Activated T-cell treated with anti-CD3 and anti-CD28 coated beads for 24 hours (primary cell): ENCODE results near the gene FBLIM1.

Experiments used
- DNase-seq: peaks from one replicate; pipeline ENCODE4 v3.0.0-alpha.2; 2020; ENCODE audit warnings: low read depth

Gene FBLIM1

DNA sequence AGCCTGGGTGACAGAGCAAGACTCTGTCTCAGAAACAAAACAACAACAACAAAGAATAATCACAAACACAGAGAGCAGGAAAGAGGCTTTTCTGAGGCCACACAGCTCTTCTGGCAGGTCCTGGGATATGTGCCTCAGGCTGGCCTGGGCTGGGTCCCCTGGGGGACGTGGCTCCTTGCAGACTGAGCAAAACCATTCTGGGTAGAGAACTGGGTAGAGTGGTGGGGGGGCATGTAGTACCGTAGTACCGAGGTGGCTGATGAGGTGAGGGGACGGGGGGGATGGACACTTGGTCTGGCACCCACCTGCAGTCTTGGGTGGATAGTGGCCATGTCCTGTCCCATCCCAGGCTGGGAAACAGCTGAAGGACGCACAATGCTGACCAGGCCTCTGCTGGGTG lies 10.3 kb upstream of the FBLIM1 start:
- DNase-seq: no peak

DNA sequence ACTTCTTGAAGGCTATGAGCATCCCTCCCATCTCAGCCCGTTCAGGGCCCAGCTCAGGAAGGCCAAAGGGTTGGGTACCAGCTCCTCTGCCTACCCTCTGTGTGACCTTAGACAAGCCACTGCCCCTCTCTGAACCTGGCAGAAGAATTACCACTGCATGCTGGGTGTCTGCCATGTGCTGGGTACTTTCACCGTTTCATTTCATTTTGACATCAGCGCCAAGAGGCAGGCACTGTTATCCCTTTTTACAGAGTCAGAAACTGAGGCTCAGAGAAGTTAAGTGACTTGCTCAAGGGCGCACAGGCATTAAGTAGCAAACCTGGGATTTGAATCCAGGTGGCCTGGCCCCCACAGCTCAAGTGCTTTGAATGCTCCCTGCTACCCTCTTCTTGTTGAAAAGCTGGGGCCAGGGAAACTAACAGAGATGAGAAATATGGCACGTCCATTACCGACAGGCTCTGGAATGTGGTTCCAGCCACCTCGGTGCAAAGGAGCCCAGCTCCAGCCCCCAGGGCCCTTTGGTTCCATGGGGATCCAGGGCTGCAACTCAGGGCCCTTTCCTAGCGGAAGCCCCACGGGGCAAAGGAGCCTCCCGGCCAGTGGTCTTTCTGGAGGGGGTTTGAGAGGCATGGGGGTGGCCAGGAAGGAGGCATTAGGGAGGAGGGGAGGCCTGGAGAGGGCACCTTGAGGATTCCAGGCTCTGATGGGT lies 9.8 kb upstream of the FBLIM1 start:
- DNase-seq: no peak

DNA sequence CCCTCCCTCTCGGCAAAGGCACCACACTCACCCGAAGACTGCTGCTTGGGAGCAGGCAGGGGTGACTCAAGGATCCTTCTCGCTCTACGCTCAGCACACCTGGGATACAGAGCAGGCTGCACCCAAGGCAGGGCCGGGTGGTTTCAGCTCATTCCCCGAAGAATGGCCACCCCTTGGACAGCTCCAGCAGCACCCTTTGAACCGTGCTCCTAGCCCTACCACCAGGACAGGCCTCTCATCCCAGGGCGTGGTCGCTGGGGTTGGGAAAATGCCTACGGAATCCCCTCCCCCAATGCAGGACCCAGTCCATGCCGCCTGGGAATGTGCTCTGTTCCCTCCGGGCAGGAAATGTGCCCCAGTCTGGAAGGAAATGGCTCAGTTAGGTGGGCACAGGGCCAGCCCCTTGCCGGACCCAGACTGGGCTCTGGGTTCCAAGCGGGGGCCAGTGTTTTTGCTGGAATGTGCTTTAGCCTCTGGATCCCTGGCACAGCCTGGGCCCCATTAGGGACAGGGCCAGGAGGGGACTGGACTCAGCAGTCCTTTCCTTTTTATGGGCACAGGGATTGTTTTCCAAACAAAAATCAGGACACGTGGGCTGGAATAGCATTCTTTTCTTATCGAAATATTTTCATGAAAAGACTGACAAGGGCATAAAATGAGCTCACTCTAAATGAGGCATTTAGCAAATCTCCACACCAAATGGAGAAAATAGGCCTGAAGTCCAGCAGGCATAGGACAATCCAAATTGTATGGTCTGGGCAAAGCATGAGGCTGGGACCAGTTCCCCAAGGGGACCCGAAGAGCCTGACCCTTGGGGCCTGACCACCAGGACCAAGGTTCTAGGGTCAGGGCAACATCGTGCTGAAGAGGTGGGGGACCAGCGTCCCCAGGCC lies 8.9 kb upstream of the FBLIM1 start:
- no peak for DNase-seq

DNA sequence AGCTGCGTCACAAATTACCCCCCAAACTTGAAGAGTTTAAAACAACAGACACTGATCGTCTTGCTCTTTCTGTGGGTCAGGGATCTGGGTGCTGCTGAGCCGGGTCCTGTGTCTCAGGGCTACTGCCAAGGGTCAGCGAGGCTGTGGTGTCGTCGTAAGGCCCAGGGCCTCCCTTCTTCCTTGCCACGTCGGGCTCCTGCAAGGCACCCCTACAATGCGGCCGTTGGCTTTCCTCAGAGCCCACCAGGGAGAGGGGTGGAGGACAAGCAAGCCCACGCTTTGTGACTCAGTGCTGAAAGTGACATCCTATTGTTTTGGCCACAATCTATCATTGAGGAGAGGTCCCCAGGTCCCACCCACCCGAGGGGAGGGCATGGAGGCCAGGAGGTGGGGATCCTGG lies 7.7 kb upstream of the FBLIM1 start:
- DNase-seq: no peak

DNA sequence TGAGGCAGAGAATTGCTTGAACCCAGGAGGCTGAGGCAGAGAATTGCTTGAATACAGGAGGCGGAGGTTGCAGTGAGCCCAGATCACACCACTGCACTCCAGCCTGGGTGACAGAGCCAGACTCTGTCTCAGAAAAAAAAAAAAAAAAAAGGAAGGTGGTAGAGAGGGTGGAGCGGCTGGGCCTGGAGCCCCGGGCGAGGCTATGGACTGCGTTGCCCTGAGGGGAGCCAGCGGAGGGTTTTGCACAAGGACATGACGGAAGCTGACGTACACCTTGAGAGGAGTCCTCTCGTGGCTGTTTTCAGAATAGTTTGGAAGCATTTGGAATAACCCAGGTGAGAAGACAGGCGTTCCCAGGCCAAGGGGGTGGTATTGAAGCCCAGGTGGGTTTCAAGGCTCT lies 6.9 kb upstream of the FBLIM1 start:
- no peak for DNase-seq

DNA sequence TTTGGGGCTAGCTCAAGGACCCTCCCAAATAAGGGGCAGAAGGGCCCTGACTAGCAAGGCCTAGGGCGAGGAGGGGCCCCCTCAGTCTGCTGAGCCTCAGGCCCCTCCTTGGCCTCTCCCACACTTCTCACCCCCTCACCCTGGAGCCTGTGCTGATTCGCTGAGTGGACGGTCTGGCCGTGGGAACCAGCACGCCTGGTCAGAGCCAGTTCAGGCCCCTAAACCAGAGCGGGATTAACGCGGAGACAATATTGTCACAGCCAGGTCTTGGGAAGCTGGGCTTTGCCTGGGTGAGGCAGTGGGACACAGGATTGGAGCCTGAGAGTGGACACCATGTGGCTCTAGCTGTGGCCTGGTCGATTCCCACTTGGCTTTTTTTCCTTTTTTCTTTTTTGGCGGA lies 4.8 kb upstream of the FBLIM1 start:
- DNase-seq: no peak

DNA sequence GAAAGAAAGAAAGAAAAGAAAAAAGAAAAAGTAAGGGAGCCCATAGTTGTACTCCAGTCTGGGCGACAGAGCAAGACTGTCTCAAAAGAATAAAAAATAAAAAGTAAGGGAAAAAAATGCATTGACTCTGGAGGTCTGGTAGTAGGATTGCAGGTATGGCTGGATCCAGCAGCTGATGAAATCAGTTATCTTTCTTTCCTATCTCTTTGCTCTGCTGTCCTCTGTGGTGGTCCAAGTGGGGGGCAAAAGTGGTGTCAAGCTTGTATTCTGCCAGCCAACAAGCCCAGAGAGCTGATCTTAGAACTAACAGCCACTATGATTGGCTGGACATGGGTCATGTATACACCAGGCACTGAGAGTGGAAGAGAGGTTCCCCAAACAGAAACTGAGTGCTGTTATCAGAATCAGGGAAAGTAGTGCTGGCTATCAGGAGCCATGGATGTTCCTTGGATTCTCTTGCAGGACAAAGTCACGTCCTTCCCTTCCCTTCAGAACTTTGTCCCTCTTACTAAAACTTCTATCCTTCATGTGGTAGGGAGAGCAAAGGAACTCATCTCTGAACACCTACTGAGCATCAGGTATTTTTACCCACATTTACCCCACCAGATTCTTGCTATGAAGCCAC lies 3.5 kb upstream of the FBLIM1 start:
- DNase-seq: no peak

DNA sequence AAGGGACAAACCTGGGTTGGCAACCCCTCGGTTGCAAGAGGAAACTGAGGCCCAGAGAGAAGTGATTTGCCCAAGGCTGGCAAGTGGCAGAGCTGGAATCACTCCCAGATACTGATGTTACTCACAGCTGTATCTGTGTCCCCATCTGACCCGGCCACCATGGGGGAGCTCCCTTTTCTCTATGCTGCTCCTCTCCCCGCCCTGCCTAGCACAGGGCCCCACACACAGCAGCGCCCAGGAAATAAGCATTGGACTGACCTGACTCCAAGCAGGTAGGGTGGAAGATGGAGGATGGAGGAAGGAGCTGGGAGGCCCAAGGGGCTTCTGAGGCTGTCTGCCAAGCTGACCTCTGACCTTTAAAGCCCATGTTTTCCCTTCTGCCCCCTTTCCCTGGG lies 3.0 kb upstream of the FBLIM1 start:
- DNase-seq: no peak

DNA sequence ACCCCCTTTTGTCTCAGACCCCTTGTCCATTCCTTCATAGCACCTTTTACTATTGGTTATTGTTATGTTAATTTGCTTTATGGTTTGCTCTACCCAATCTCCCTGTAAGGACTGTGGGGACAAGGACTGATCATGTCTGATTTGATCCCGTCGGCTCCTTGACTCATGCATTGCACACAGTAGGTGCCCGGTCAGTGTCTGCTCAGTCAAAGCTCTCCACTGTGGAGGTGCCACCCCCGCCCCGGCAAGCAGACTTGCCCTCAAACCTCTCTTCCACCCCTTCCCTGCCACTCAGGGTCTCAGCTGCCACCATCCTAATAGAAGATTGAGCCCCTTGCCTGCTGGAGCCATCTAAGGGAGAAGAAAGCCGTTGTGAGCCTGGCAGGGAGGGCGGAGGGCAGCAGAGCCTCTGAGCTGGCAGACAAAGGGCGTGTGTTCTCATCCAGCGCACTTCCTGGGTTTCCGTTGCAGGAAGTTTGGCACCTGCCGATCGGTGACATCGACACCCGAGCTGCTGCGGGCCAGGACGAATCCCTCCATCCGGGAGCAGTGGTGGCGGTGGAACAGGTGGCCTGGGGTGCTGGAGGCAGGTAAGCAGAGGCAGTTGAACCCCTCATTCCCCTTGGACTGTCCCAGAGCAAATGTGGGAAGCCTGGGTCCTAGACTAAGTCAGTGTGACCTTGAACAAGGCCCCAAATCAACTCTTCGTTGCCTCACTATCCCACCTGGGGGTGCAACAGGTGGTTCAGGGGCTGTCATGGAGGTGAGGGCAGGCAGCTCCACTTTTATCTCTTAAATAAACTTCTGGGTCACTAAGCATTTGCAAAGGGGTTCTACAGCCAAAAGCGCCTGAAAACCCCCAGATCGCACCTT lies 2.2 kb upstream of the FBLIM1 start:
- DNase-seq: no peak

DNA sequence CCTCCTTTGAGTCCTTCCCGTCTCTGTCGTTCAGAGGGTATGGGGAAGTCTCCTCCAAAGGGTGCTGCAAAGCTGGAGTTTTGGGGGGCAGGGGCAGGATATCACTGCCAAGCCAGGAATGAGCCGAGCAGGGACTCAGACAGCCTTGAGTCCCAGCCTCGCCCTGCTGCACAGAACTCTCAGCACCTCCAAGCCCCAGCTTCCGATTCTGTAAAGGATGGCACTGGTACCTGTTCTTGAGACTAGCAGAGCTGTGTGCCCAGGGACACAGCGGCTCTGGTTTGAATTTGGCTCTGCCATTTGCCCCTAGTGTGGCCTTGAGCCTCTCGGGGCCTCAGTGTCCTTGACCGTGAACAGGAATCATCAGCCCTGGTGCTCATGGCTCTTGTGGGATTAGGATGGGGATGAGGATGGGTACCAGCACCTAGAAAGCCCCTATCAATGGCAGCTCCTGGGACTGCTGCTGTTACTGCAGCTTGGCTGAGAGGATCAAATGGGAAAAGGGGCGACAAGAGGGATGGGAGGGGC lies 1.5 kb upstream of the FBLIM1 start:
- no peak for DNase-seq

DNA sequence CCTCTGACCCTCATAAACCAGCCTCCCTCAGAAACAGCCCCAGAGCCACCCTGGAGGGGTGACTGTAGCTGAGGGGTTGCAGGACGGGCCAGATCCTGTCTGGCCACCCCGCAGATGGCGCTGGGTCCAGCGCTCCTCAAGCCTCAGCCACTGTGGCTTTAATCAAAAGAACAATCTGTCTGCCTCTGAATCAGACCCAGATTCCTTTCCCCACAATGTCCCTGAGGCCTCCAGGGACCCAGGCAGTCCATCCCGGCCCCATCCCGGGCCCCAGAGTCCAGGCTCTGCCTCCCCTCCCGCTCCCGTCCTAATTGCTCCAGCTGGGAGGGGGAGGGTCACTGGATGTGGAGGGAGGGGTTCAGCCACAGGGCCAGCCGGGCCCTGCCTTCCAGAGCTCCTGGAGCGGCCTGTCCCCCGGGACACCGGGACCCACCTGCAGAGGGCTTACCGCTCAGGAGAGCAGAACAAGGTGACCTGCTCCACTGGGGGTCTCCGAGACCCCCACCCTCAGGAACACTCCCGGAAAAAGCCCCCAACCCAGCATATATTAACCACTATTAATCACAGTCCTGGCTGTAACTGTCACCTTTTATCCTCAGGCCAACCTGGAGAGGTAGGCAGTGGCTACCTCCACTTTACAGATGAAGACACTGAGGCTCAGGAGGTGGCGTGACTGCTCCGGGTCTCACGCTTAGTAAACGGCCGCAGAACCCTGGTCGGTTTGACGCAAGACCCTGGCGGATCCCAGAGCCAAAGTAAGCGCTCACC lies 836 bp upstream of the FBLIM1 start:
- no peak for DNase-seq

DNA sequence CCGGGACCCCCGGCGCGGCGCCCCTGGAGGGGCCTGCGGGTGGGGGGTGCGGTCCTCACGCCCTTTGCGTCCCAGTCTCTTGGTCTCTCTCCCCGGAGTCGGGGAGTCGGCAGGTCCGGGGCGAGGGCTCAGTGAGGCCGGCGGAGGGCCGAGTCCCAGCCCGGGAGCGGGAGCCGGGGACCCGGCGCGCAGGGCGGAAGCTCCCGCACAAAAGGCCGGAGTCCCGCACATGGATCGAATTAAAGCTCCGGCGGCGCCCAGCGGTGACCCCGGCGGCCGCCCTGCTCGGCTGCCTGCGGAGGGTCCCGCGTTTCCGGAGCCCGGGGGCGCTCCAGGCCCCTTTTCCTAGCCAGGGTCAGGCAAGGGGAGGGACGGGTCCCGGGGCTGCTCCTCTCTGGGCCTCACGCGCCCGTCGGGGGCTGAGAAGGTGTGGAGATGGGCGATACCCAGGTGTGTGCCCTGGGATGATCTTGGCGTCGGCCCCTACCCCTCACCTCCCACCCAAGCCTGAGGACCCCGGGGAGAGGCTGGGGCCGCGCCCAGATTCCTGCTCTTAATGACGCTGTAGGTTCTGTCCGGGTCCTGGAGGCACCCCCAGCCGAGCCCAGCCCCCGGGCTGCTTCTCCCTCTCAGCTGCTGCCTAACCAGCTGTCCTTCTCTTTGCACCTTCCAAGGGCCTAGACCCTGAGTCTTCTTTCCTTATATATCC lies 512 bp downstream of the FBLIM1 start:
- no peak for DNase-seq

DNA sequence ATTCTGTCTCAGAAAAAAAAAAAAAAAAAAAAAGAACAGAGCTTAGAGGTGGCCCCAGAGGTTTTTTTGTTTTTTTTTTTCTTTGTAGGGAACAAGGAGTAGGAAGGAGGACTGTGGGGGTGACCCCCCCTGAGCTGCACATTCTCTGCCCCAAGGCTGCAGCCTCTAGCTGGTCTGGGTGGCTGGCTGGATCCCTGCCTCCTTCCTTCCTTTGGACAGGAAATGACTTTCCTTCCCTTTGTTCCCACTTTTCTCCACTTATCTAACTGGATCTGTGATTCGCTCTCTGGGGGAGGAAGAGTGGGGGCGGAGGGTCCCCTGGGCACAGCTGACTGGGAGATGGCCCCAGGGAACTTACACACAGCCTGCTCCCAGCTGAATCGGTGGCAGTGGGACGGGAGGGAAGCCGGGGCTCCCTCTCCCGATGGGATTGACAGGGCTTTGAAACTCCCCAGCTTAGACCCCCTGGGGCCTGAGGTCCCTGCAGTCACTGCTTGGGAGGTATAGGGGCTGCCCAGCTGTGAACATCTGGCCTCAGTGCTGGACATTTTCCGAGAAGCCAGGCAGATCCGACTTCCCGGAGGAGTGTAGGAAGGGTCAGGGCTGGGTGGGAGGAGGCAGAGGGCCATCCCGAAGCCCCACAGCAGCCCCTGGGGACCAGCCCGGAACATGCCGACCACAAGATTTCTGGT lies 2.1 kb downstream of the FBLIM1 start:
- DNase-seq: no peak

DNA sequence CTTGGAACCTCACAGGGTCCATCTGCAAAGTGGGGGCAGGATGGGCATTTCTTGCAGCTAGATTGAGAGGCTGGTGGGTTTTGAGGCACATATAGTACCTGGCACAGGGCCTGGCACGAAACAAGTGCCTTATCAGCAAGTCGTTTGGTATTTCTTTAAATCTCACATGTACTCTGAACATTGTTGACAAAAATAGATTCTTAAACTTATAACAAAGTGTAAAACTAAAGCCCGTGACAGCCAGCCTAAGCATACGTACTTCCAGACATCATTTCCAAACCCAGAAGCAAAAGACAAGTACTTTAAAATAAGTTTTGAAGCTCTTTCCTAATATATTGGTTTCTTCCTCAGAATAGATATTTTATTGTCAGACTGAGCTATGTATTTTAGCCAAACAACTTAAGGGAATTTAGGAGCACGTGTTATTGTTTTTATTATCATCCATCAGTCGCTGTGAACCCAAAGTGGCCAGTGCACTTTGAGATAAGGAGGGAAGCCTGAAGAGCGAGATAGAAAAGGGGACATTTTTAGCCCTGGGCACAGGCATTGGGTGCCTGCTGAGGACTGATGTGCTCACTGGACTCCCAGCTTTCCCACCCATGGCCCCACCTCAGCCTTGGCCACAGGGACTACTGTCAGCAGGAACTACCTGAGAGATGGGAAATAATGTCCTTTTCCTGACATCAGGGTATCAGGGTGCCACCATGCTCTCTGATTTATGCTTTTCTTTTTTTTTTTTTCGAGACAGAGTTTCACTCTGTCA lies 3.0 kb downstream of the FBLIM1 start:
- DNase-seq: no peak

DNA sequence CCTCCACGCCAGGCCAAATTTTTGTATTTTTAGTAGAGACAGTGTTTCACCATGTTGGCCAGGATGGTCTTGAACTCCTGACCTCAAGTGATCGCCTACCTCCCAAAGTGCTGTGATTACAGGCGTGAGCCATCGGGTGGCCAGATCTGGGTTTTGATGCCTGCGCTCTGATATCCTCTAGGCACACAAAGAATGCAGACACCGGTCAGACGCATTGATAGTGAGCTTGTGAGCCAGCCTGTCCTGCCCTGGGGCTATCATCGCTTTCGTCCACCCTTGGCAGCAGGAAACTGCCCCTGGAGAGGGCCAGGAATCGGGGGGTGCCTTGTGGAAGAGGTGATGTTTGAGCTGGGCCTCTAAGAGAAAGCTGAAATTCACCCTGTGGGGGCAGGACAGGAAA lies 4.0 kb downstream of the FBLIM1 start:
- DNase-seq: no peak

DNA sequence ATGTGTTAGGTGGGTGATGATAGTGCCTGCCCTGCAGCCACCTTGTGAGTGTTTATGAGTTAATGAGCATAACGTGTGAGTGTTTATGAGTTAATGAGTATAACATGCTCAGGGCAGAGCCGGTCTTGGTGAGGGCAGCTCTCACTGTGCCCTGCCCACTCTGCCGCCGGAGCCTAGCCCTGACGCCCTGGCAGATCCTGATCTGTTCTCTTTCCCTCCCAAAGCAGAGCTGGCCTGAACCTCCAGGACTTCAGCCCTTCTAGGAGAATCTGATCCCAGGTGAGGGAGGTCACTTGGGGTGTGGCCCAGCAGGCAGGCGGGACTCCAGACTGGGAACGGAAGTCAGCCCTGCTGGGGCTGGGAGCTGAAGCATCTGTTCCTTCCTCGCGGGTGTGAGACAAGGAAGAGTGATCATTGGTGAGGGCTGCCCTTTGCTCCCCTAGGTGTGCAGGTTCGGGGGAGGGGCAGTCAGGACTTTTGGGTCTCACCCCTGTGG lies 5.7 kb downstream of the FBLIM1 start:
- no peak for DNase-seq

DNA sequence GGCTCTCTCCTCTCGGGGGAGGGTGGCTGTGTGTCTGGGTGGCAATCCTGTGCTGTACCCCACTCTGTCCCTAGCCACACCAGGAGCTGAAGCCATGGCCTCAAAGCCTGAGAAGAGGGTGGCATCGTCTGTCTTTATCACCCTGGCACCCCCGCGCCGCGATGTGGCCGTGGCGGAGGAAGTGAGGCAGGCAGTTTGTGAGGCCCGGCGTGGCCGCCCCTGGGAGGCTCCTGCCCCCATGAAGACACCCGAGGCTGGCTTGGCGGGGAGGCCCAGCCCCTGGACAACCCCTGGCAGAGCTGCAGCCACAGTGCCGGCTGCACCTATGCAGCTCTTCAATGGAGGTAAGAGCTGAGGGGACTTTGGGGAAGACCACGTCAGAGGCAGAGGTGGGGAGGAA lies 6.3 kb downstream of the FBLIM1 start:
- no peak for DNase-seq

DNA sequence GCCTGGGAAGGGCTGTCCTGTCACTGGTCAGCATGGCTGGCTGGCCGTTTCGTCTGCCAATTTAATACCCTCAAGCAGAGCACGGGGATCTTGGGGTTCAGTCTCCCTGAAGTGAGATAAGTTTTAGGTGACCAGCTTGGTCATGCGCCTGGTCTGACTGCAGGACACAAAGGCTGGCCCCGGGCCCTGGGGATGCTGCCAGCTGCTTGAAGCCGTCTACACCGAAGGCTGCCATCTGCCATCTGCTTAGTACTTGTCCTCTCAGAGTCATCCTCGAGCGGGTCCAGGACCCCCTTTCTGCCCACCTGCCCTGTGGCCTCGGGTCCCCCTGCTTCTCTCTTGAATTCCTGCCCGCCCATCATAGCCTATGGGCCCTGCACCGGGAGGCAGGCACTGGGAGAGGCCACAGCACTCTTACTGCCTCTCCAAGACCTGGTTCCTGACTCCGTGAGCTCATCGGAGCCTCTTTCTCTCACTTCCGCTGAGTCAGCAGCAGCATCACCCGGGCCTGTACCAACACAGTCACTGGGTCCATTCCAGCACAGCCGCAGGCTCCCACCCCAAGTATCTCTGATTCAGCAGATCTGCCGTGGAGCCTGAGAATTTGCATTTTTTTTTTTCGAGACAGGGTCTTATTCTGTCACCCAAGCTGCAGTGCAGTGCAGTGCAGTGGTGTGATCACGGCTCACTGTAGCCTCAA lies 7.0 kb downstream of the FBLIM1 start:
- DNase-seq: no peak
